Endometrium (tissue), 2 donors: ENCODE measurements around the gene TMCO1.
"Not testable (repeated sequence)": the region's sequence is repeated elsewhere in the genome, so short reads cannot be mapped to it uniquely, and the experiment has no call there.

Experiments used
- FAIRE-seq: peaks from 2 replicates; lab custom pipeline; 2012; peaks lifted over from hg19 to GRCh38; lab: Jason Lieb, UNC
- donor health status: control.
- donor health status: control.

TMCO1 gene, protein sequence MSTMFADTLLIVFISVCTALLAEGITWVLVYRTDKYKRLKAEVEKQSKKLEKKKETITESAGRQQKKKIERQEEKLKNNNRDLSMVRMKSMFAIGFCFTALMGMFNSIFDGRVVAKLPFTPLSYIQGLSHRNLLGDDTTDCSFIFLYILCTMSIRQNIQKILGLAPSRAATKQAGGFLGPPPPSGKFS

DNA sequence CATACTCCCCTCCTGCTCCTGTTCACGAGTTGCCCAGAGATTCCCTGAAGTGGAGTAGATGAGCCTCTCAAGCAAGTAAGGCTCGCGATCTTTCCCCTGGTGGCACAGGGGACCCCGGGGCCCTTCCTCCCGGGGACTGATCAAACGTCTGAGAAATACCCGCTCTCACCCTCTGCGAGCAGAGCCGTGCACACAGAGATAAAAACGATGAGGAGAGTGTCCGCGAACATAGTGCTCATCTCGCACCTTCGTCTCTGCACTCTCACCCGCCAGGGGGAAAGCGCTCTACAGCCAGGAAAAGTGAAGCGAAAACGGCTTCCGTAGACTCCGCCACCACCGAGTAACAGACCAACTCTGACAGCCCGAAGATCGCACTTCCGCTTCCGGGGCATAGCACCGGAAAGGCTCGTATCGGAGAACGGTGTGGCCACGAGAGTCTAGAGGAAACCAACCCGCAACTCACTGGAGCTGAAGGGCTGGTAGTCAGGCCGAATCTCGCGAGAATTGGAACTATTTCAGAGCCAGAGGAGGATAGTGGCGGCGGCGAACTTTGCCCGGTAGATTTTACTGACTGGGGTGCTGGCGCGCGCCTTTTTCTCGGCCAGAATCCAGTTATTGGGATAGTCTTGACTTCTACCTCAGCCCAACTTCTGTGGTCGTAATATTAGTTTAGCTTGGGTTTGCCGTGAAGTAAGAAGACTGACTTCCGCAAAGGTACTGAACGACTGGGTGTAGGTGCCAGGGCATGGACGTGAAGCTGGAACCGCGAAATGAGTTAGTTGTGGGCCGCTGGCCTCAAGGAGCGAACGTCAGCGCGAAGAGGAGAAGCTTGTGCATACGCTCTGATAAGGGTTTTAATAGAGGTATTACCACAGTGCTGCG is at the start of gene TMCO1:
Gene TMCO1 (minus strand): TSS at position 356 of the 882 bp plus-strand sequence. CDS start 117 bp downstream, at position 239.
- FAIRE-seq = peak; percentile 60

DNA sequence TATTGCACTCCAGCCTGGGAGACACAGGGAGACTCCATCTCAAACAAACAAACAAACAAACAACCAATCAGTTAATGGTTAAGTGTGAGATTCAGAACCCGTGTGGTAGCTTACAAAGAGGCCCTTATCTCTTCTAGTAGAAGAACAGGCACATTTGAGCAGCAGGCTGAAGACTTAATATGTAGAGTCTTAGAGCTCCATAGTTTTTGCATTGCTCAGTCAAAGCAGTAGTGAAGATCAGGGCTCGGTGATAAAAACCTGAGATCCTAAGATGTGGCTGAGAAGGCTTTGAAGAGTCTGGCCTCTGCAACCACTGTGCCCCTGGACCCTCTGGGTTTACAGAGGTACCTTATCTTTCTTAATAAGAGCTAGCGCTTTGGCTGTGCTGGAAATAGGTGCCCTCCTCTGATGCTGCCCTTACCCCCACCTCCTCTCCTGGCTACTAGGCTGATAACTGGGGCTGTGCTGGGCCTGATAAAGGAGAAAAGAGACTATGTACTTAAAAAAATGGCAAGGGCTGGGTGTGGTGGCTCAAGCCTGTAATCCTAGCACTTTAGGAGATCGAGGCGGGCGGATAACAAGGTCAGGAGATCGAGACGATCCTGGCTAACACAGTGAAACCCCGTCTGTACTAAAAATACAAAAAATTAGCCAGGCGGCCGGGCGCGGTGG is 48.3 kb upstream of the TMCO1 start:
- FAIRE-seq = no peak

DNA sequence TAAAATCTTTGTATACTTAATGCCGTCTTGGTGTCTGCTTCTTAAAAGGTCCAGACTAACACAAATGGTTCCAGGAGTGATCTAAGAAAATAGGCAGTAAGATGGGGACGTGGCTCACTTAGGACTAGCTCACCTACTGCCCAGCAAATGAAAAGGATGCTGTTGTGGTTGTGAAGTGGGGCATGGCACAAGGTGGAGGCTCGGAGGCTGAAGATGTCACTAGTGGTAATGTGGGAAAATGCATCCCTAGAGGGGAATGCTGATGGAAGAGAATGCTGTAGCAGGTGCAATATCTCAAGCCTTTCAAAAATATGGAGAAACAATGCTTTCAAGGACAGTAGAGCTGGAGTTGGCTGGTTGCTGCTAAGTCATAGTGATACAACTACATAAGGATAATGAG is 47.5 kb upstream of the TMCO1 start:
- no peak for FAIRE-seq

- FAIRE-seq = no peak
These were observed 47.1 kb upstream of the TMCO1 start for GRCh38 chr1:165815725-165816124.

DNA sequence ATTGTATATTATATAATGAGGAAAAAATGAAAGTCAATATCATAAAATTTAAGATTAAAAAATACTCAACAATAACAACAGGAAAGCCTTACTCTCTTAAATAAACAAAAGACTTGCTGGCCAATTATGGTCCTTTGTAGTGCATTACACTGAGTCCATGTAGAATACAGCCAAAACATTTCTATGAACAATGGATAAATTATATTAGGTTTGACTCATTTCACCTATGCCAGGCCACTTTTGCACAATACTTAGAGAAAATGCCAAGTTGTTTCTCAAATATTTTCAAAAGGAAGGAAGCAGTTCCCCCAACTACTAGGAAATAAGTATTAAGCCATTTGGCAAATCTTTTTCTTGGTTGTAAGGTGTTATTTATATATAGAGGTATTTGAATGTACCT is 38.9 kb upstream of the TMCO1 start:
- peak; percentile 35 for FAIRE-seq

GRCh38 chr1:165804513-165804912 is 35.8 kb upstream of the TMCO1 start:
- FAIRE-seq = not testable (repeated sequence)

GRCh38 chr1:165799387-165799786 is 30.7 kb upstream of the TMCO1 start:
- FAIRE-seq = no peak

DNA sequence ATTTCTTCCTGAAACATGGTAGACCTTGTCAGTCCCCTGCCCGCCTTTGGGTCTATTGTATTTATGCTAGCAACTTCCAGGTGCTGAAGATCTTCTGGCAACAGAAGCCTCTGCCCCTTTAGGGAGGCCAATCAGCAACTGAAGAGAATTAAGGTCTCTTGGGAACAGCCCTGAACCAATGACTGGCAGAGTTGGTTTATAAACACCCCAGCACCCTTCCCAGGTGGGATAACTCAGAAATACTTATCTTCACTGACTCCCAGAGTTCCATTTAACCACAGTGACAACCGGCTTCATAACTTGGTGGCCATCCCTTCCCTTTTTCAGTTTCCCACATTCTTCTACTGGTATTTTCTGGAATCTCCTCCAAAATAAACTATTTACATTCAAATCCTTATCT is 27.2 kb upstream of the TMCO1 start:
- no peak for FAIRE-seq

DNA sequence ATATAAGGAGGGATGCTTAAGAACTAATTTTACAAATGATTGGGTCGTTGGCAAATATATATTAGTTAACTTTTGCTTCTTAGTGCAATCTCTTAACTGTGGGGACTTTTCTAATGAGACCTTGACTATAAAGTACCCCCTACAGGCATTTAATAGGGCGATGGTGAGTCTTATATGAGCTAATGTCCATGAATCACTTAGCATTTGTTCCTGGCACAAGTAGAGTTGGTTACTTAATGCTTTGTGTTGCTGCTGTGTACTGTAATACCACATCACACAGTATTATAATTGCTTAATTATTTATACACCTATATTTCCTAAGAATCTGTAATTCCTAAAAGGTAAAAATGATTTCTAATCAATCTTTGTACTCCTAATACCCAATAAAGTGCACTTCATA is 25.3 kb upstream of the TMCO1 start:
- no peak for FAIRE-seq

- no peak for FAIRE-seq
These were observed 19.1 kb upstream of the TMCO1 start for GRCh38 chr1:165787741-165788140.

DNA sequence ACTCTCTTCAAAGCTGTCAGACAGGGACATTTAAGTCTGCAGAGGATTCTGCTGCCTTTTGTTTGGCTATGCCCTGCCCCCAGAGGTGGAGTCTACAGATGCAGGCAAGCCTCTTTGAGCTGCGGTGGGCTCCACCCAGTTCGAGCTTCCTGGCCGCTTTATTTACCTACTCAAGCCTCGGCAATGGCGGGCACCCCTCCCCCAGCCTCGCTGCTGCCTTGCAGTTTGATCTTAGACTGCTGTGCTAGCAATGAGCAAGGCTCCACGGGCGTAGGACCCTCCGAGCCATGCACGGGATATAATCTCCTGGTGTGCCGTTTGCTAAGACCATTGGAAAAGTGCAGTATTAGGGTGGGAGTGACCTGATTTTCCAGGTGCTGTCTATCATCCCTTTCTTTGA is 14.9 kb upstream of the TMCO1 start:
- FAIRE-seq = not testable (repeated sequence)

GRCh38 chr1:165778197-165778596 is 9.5 kb upstream of the TMCO1 start:
- not testable (repeated sequence) for FAIRE-seq

- no peak for FAIRE-seq
These were observed 4.8 kb upstream of the TMCO1 start for GRCh38 chr1:165773324-165773965.

DNA sequence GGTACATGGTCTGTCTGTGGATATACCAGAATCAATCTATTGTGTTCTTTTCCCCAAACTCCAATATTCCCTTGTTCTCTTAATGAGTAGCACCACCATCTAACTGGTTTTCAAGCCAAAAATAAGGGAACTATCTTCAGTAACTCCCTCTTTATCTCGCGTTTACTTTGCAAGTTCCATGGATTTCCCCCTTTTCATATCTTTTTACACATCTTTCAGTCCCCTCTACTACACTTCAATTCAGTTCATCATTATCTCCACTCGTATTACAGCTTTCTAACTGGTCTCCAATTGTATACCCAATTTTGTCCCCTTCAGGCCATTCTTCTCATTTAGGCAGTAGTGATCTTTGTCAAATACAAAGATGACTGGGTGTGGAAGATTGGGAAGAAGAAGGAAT is 4.1 kb upstream of the TMCO1 start:
- FAIRE-seq = no peak

DNA sequence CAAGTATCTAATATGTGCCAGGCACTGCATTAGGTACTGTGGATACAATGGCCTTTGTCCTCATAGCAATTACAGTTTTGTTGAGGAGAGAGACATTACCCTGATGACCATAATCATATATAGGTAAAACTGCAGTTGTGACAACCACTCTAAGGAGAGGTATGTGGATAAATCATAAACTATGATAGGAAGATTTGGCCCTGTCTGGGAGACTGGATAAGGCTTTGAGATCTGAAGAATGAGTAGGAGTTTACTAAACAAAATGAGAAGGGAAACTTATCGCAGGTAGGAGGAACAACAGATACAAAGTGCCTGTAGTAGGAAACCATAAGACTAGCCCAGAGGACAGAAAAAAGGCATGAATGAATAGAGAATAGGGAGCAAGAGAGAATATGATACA is 4.4 kb downstream of the TMCO1 start:
- FAIRE-seq = no peak

DNA sequence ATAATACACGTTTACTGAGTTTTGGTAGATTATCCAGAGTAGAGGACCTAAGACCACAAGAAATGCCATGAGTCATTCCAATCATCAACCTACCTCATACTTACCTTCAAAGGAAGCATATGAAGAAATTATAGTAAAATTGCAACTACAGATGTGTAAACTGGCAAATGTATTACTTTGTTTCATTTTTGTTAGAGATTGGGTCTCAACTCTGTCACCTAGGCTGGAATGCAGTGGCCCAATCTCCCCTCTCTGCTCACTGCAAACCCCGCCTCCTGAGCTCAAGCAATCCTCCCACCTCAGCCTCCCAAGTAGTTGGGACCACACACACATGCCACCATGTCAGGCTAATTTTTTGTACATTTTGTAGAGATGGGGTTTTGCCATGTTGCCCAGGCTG is 5.2 kb downstream of the TMCO1 start:
- no peak for FAIRE-seq

GRCh38 chr1:165762725-165763124 is 5.9 kb downstream of the TMCO1 start:
- no peak for FAIRE-seq

DNA sequence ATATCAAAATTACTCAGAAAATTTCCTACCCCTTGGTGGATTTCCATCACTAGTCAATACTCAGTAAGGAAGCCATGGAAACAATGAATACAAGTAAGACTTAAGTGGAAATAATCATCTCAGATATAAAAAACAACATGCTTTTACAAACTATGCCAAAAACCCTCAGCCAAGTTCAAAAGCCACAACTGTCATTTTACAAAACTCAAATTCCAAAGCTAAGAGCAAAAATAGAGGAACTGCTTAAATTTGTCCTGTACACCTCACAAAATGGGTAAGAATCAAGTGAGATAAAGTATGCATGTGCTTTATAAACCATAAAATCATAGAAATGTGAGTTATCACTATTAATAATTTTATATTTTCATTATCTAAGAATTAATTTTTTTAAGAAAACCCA is 9.6 kb downstream of the TMCO1 start:
- no peak for FAIRE-seq

DNA sequence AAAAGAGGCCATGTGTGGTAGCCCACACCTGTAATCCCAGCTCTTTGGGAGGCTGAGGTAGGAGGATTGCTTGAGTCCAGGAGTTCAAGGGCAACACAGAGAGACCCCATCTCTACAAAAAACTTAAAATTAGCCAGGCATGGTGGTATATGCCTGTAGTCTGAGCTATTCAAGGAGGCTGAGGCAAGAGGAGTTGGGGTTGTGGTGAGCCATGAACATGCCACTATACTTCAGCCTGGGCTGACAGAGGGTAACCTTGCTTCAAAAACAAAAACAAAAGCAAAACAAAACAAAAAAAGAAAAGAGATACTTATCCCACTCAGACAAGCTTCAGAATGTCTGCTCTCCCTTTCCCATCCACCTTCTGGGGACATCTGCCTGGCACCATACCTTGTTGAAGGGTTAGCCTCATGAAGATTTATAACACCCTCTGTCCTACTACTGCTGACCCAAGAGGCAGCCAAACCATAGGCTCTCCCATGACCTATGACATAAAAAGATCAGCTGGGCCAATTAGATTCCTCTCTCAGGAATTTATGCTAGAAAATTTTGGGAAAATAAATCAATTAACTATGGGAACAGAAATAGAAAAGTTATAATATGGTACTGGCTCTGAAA is 13.2 kb downstream of the TMCO1 start:
- FAIRE-seq = no peak

- no peak for FAIRE-seq
These were observed 14.7 kb downstream of the TMCO1 start for GRCh38 chr1:165753934-165754333.

- FAIRE-seq = no peak
These were observed 20.1 kb downstream of the TMCO1 start for GRCh38 chr1:165748550-165748949.
